Ramos (cell line): ENCODE measurements around the gene TNFAIP2.
"Not testable (repeated sequence)": the region's sequence is repeated elsewhere in the genome, so short reads cannot be mapped to it uniquely, and the experiment has no call there.

Experiments used
- in situ Hi-C: fragments of 300-500 bp; cut with MboI; formaldehyde crosslinking; loops from one replicate; pipeline ENCODE4 v1.14.3; 2022; ENCODE audit warnings: low sequenced_read_pairs; ENCODE audit not compliant: unreplicated experiment

The TNFAIP2 gene

GRCh38 chr14:103104654-103105452, 18.4 kb upstream of the TNFAIP2 start:
- in situ Hi-C loops = no loop called here

GRCh38 chr14:103105580-103106150, 17.6 kb upstream of the TNFAIP2 start:
- in situ Hi-C loops = no loop called here

- in situ Hi-C loops = no loop called here
Observed at GRCh38 chr14:103107455-103107854, 15.8 kb upstream of the TNFAIP2 start.

GRCh38 chr14:103107941-103108748, 15.1 kb upstream of the TNFAIP2 start:
- in situ Hi-C loops = no loop called here

GRCh38 chr14:103108749-103109207, 14.5 kb upstream of the TNFAIP2 start:
- in situ Hi-C loops = no loop called here

GRCh38 chr14:103109535-103110441, 13.5 kb upstream of the TNFAIP2 start:
- in situ Hi-C loops = no loop called here

- in situ Hi-C loops = no loop called here
Observed at GRCh38 chr14:103110681-103111231, 12.5 kb upstream of the TNFAIP2 start.

- in situ Hi-C loops = no loop called here
Observed at GRCh38 chr14:103111232-103111868, 11.9 kb upstream of the TNFAIP2 start.

- in situ Hi-C loops = no loop called here
Observed at GRCh38 chr14:103112400-103113243, 10.6 kb upstream of the TNFAIP2 start.

- in situ Hi-C loops = no loop called here
Observed at GRCh38 chr14:103113303-103113702, 10.0 kb upstream of the TNFAIP2 start.

- in situ Hi-C loops = no loop called here
Observed at GRCh38 chr14:103113774-103114173, 9.5 kb upstream of the TNFAIP2 start.

GRCh38 chr14:103115086-103115679, 8.1 kb upstream of the TNFAIP2 start:
- in situ Hi-C loops = not testable (repeated sequence)

- in situ Hi-C loops = no loop called here
Observed at GRCh38 chr14:103115845-103116572, 7.3 kb upstream of the TNFAIP2 start.

GRCh38 chr14:103116636-103117035, 6.6 kb upstream of the TNFAIP2 start:
- in situ Hi-C loops = no loop called here

- in situ Hi-C loops = not testable (repeated sequence)
Observed at GRCh38 chr14:103117499-103117898, 5.8 kb upstream of the TNFAIP2 start.

- in situ Hi-C loops = no loop called here
Observed at GRCh38 chr14:103118018-103118662, 5.1 kb upstream of the TNFAIP2 start.
